GM19324 (cell line): ENCODE data around the gene PTPRN2.

Experiments used
- ATAC-seq: cut with Tn5 transposase; IDR thresholded peaks from one replicate; pipeline ENCODE4 v1.9.1; 2021; ENCODE audit warnings: mild to moderate bottlenecking, moderate library complexity; ENCODE audit not compliant: unreplicated experiment, low FRiP score

The PTPRN2 gene

GRCh38 chr7:157877298-157878090 lies 710.1 kb downstream of the PTPRN2 start:
- ATAC-seq, result no peak

DNA sequence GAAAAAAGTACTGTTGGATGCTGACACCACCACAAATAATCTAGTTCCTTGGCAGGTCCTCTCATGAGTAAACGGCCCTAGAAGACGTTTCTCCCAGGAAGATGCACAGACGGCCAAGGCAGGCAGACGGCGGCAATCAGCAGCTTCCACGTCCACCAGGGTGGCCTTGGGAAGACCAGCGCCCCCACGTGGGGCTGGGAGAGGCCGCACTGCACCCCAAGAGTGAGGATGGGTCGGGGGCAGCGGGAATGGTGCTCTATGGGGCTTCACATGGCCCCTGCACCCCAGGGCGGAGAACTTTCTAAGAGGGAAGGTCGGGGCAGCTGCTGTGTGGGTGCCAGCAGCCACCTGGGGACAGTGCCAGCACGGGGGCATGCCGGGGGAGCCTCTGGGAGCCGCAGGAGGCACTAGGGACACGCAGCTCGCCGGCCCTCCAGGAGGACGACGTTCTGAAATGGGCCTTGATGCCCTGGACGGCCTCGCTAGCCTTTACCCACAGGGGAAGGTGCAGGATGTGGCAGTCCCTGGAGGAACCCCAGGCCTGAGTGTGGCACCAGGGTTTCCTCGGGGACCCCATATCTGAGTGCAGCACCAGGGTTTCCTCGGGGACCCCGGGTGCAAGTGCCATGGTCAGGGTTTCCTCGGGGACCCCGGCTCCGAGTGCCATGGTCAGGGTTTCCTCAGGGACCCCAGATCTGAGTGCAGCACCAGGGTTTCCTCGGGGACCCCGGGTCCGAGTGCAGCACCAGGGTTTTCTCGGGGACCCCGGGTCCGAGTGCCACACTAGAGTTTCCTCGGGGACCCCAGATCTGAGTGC lies 710.9 kb downstream of the PTPRN2 start:
- no peak for ATAC-seq

DNA sequence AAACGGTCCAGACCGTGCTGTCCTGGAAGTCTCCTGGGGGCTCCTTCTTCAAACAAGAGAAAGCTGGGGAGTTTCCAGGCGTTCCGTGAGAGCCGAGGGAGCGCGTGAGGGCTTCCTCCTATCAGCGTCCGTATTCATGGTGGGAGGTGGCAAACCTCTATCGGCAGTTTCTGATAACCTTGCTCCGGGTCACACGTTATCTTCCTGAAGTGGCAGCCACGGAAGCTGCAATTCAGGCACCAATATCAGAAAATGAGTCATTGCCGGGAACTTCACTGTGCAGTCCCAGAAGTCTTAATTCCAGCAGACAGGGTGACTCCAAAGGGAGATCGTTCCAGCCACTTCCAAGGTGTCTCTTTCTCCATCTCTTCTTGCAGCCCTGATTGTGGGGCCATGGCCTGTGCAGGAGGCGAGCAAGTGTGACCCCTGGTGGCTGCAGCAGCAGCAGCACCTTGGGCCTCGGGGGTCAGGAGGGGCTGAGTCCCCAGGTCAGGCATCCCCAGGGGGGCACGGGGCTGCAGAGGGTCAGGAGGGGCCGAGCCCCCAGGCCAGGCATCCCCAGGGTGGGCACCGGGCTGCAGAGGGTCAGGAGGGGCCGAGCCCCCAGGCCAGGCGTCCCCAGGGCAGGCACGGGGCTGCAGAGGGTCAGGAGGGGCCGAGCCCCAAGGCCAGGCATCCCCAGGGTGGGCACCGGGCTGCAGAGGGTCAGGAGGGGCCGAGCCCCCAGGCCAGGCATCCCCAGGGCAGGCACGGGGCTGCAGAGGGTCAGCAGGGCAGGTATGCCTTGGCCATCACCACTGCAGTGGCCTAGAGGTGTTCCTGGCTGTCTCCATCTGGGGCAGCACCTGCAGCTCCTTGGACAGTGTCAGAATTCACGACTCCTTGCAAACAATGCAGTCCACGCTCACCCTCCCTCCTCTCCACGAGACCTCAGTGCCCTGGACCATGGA lies 712.1 kb downstream of the PTPRN2 start:
- no peak for ATAC-seq

DNA sequence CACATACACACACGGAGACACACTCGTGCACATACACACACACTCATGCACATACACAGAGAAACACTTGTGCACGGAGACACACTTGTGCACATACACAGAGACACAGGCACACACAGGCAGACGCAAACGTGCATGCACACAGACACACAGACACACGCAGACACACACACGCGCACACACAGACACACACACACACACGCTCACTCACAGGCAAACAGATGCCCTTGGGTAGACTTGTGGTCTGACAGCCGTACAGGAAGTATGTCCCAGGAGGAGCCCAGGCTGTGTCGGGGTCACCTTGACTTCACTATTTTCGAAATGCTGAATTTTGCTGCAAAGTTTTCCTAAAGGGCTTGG lies 712.8 kb downstream of the PTPRN2 start:
- ATAC-seq, result no peak

DNA sequence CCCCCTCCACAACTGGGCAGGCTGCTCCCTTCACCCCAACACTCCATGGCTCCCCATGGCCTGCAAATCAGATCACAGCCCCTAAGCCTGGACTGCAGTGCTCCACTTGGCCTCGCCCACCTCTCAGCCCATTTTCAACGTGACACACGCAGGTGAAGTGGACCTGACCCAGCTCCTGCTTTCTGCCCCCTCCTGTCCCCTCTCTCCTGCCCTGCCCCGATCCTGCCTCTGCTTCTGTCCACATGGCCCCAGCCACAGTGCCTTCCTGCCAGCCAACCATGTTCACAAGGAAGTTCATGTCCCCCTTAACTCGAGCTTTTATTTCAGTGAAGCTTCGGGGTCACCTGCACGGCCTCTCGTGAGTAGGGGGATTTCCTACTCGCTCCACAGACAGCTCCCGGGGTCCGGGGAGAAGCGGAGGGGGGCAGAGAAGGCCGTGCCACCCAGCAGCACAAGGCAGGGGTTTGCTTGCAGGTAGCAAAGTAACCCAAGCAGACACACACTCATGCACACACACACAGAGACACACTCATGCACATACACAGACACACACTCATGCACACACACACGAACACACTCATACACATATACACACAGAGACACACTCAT lies 713.3 kb downstream of the PTPRN2 start:
- no peak for ATAC-seq

GRCh38 chr7:157873664-157874063 lies 714.0 kb downstream of the PTPRN2 start:
- ATAC-seq, result no peak

DNA sequence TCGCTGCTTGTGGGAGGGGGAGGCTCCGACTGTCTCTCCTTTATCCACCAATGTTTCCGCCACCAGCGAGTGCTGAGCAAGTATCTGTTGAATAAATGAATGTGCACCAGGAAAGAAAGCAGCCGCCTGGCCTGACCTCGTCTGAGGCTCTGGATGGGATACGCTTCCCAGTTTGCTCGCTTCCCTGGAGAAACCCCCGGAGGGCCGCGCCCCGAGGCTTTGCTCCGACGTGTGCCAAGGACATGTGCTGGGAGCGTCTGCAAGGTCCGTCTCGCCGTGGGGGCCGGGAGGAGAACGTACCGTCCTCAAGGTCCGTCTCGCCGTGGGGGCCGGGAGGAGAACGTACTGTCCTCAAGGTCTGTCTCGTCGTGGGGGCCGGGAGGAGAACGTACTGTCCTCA lies 714.4 kb downstream of the PTPRN2 start:
- ATAC-seq, result no peak

DNA sequence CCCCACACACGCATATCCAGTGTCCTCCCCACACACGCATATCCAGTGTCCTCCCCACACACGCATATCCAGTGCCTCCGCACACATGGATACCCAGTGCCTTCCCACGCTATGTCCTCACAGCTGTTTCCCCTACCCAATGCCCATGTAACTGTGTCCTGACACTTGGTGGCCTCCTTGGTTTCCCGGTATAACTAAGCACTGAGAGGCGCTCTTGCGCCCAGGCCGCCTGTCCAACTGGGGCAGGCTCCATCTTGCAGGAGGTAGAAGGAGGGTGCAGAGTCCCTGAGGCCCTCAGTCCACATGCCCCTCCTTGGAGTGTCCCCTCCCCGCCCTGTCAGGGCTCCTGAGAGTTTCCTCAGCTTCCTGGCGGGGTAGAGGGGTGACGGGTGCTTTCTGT lies 715.2 kb downstream of the PTPRN2 start:
- ATAC-seq, result no peak

GRCh38 chr7:157871681-157872080 lies 715.9 kb downstream of the PTPRN2 start:
- no peak for ATAC-seq

- ATAC-seq, result no peak
Measured at GRCh38 chr7:157870644-157871290, 716.9 kb downstream of the PTPRN2 start.

- ATAC-seq, result no peak
Measured at GRCh38 chr7:157869793-157870192, 717.8 kb downstream of the PTPRN2 start.

DNA sequence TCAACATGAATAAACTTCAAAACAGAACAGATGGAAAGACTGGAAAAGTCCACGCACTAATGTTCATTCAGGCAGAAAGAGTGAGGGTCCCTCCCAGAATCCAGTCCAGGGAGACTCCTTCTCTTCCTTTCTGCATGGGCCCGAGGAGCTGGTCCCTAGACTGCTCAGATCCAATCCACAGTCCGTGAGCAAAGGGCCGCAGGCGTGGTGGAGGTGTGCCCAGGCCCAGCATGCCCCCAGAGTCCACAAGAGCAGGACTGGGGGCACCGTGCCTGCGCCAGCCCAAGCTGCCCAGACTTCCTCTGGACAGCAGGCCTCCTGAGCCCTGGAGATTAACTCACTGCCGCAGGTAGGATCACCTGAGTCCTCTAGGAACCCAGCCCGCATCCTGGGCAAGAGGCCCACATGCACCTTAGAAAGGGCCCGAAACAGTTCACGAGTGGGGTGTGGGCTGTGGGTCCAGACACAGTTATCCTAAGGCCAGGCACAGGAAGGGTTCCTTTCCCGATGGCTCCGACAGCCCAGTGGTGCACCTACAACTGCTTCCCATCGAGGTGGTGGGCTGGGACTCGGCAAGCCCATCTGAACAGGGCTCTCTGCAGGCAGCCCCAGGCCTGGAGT lies 719.8 kb downstream of the PTPRN2 start:
- ATAC-seq, result no peak

- no peak for ATAC-seq
Measured at GRCh38 chr7:157866336-157866924, 721.2 kb downstream of the PTPRN2 start.

- ATAC-seq, result no peak
Measured at GRCh38 chr7:157865351-157866165, 722.1 kb downstream of the PTPRN2 start.

DNA sequence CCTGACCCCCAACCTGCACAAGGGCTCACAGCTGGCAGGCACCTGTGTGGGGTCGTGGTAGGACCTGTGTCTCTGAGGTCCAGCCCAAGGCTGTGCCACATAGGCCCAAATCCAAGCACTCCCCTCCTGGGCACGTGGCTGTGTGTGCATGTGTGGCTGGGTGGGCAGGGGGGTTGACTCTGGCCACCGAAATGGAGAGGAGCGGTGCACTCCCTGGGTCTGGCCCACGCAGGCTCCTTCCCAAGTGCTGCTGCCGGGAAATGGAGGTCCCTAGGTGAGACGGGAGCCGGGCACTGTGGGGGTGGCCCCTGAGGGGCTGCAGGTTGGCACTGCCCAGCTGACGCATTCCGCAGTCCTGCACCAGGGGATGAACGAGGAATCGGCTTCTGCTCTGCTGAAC lies 722.7 kb downstream of the PTPRN2 start:
- no peak for ATAC-seq

DNA sequence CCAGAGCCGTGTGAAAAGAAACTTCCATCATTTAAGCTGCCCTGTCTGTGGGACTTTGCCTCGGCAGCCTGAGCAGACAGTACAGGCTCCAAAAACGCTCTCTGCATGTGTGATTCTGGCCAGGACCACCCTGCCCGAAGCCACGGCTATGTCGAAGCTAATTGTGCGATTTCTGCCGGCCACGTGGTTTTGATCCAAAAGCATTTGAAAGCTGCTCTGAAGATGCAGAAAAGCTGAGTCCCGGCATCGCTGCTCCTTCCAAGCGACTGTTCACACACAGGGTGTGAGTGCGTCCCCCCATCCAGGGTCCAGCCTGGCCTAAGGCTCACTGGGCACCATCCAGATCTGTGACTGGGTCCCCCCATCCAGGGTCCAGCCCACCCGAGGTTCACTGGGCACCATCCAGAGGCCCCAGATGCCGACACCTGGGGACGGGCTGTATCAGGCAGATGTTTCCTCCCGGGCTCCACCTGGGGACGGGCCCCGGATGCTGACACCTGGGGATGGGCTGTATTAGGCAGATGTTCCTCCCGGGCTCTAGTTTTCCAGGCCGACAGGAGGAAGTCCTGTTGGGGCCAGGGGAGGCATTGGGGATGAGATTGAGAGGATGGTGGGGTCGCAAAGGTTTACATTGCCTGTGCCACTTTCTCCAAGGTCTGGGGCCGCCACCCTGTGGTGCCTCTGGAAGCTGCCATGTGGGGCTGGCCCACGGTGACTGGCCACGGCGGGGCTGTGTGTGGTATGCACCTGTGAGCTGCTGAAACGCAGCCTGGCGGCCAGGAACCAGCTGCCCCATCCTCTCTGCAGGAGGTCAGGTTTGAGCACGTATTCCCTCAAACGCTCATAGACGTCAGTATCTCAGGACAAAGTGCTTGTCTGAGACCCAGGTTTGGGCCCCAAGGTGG lies 723.5 kb downstream of the PTPRN2 start:
- no peak for ATAC-seq

GRCh38 chr7:157863176-157863575 lies 724.4 kb downstream of the PTPRN2 start:
- no peak for ATAC-seq
